ENCODE measurements around the gene ANKRD36B. TPM values are rescaled to one million over a fixed set of nuclear protein-coding genes. Genes with fewer than 3 reads are reported as not detected.
"Not testable (repeated sequence)": the region's sequence is repeated elsewhere in the genome, so short reads cannot be mapped to it uniquely, and the experiment has no call there.

ANKRD36B gene
- total RNA-seq, 4 donors from 2014 or later: 28.5 to 294 (median 69.2) TPM

- no peaks in the 10 kb centered on the region for H3K4me1 ChIP-seq
- H3K4me3 ChIP-seq: no peak overlapping the region
- H3K27ac ChIP-seq: no peak overlapping the region
- peaks cover 0 to 9% (median 0%) of the 10 kb centered on the region in 3 donors for H3K36me3 ChIP-seq
- H3K27me3 ChIP-seq: no peaks in the 10 kb centered on the region
- TF ChIP-seq POLR2A (IDR thresholded peaks at IDR 0.05) (no peak), CTCF (IDR thresholded peaks at IDR 0.05) (no peak)
- H3K9me3 ChIP-seq: no peaks in the 10 kb centered on the region
- no peak for DNase-seq
These were observed 43.0 kb downstream of the ANKRD36B start for GRCh38 chr2:97546711-97547110.

GRCh38 chr2:97544911-97545310, 44.8 kb downstream of the ANKRD36B start:
- not testable (repeated sequence) for H3K4me3 ChIP-seq, H3K9me3 ChIP-seq, DNase-seq, H3K27ac ChIP-seq, H3K27me3 ChIP-seq, H3K36me3 ChIP-seq, H3K4me1 ChIP-seq

- not testable (repeated sequence) for H3K4me3 ChIP-seq, H3K27ac ChIP-seq, H3K36me3 ChIP-seq, H3K27me3 ChIP-seq, H3K4me1 ChIP-seq, DNase-seq, H3K9me3 ChIP-seq
These were observed 63.8 kb downstream of the ANKRD36B start for GRCh38 chr2:97525904-97526303.

- not testable (repeated sequence) for H3K27me3 ChIP-seq
These were observed 65.9 kb downstream of the ANKRD36B start for GRCh38 chr2:97523816-97524215.

GRCh38 chr2:97522916-97523555, 66.6 kb downstream of the ANKRD36B start:
- H3K4me3 ChIP-seq, H3K36me3 ChIP-seq, H3K27ac ChIP-seq, H3K9me3 ChIP-seq, DNase-seq, H3K4me1 ChIP-seq, H3K27me3 ChIP-seq: not testable (repeated sequence)

More at GRCh38 chr2:97523816-97524215, 65.9 kb downstream of the ANKRD36B start:
- H3K9me3 ChIP-seq, H3K36me3 ChIP-seq, DNase-seq, H3K27ac ChIP-seq, H3K4me1 ChIP-seq, H3K4me3 ChIP-seq: not testable (repeated sequence)

- not testable (repeated sequence) for DNase-seq, H3K36me3 ChIP-seq, H3K4me3 ChIP-seq, H3K4me1 ChIP-seq, H3K9me3 ChIP-seq, H3K27ac ChIP-seq, H3K27me3 ChIP-seq
These were observed 94.0 kb downstream of the ANKRD36B start for GRCh38 chr2:97495651-97496050.

- not testable (repeated sequence) for H3K4me1 ChIP-seq, H3K4me3 ChIP-seq, H3K9me3 ChIP-seq, H3K36me3 ChIP-seq, H3K27me3 ChIP-seq, H3K27ac ChIP-seq
- DNase-seq: peak in 1 of 3 donors; percentile 47
These were observed 99.5 kb downstream of the ANKRD36B start for GRCh38 chr2:97490141-97490540.

Other genes starting within 250 kb of the ANKRD36B start
- gene COX5B, start 56.2 kb upstream of the ANKRD36B start, total RNA-seq: 100 to 1,000 TPM; 248 to 721 (median 447) TPM
- 100 to 1,000 TPM in 1 of 4 donors, 10 to 100 TPM in 3; 64.3 to 151 (median 89.1) TPM for gene ACTR1B, start 74.2 kb upstream of the ANKRD36B start, total RNA-seq
- 10 to 100 TPM in 3 of 4 donors, 1 to 10 TPM in 1; 5.3 to 70.1 (median 25.5) TPM for gene C2orf92, start 79.8 kb upstream of the ANKRD36B start, total RNA-seq
- gene ZAP70, start 123.7 kb upstream of the ANKRD36B start, total RNA-seq: 10 to 100 TPM; 11.5 to 75.1 (median 27.2) TPM